ENCODE data around the gene PELI2. TPM values are rescaled to one million over a fixed set of nuclear protein-coding genes. Genes with fewer than 3 reads are reported as not detected.

PELI2 gene
- total RNA-seq = 27.6 TPM
- 5.2 TPM for polyA plus RNA-seq (ENCODE audit: insufficient read depth, low read depth, low replicate concordance)
- long read RNA-seq, donor 1, full-length matches to known transcripts = 1 of 1 reads
- long read RNA-seq, donor 1, partial matches to known transcripts = 0 of 1 reads
- long read RNA-seq, donor 1, other reads (novel, unspliced or antisense) = 0 of 1 reads
- long read RNA-seq, donor 2, full-length matches to known transcripts = 3 of 3 reads
- long read RNA-seq, donor 2, partial matches to known transcripts = 0 of 3 reads
- long read RNA-seq, donor 2, other reads (novel, unspliced or antisense) = 0 of 3 reads
- long read RNA-seq, donor 3, full-length matches to known transcripts = 4 of 4 reads
- long read RNA-seq, donor 3, partial matches to known transcripts = 0 of 4 reads
- long read RNA-seq, donor 3, other reads (novel, unspliced or antisense) = 0 of 4 reads
- long read RNA-seq, donor 4, full-length matches to known transcripts = 1 of 1 reads
- long read RNA-seq, donor 4, partial matches to known transcripts = 0 of 1 reads
- long read RNA-seq, donor 4, other reads (novel, unspliced or antisense) = 0 of 1 reads
- long read RNA-seq, donor 5 = 0 reads
- long read RNA-seq, donor 6 = 0 reads
- long read RNA-seq, donor 7, full-length matches to known transcripts = 1 of 10 reads
- long read RNA-seq, donor 7, partial matches to known transcripts = 0 of 10 reads
- long read RNA-seq, donor 7, other reads (novel, unspliced or antisense) = 9 of 10 reads
- long read RNA-seq, donor 8, full-length matches to known transcripts = 3 of 14 reads
- long read RNA-seq, donor 8, partial matches to known transcripts = 11 of 14 reads
- long read RNA-seq, donor 8, other reads (novel, unspliced or antisense) = 0 of 14 reads
- long read RNA-seq, donor 9 = 0 reads
- long read RNA-seq, donor 10, full-length matches to known transcripts = 1 of 1 reads
- long read RNA-seq, donor 10, partial matches to known transcripts = 0 of 1 reads
- long read RNA-seq, donor 10, other reads (novel, unspliced or antisense) = 0 of 1 reads

GRCh38 chr14:56117765-56118610, at the start of gene PELI2:
PELI2 (plus strand) TSS chr14:56118411; CDS start chr14:56118661, 250 bp downstream.
- Histone ChIP-seq H3K27ac (ENCODE audit: low read depth in 2 of 2, low read length in 2 of 2) (peak within 1 kb of the TSS; percentile 81 to 91), H3K9ac (ENCODE audit: low read length in 3 of 3) (peak within 1 kb of the TSS; percentile 49 to 76 (median 63)), H3K4me3 (ENCODE audit: low read length in 3 of 3) (peak within 1 kb of the TSS; percentile 71 to 91 (median 88)), H3K9me3 (ENCODE audit: control insufficient read depth in 2 of 3, insufficient read depth in 1 of 3, low read length in 3 of 3) (no peaks in the 10 kb centered on the region), H3K27me3 (ENCODE audit: control insufficient read depth, insufficient read depth, low read length) (no peaks in the 10 kb centered on the region), H3K4me1 (ENCODE audit: control insufficient read depth in 2 of 3, insufficient read depth in 2 of 3, low read depth in 1 of 3, low read length in 3 of 3) (peaks cover 3 to 11% (median 3%) of the 10 kb centered on the region in 3 donors), H3K36me3 (ENCODE audit: control insufficient read depth in 2 of 3, insufficient read depth in 3 of 3, low read length in 3 of 3) (no peaks in the 10 kb centered on the region)
- intact Hi-C loops (cut with DNase I) = no loop called here
- peak; percentile 88 to 96 (median 92) for DNase-seq
- no peak for FAIRE-seq
- TF ChIP-seq CTCF (IDR thresholded peaks at IDR 0.05; ENCODE audit: borderline replicate concordance, extremely low read depth, insufficient read depth) = peak; percentile 22

GRCh38 chr14:56073799-56074198, 44.4 kb upstream of the PELI2 start:
- Histone ChIP-seq H3K4me3 (ENCODE audit: low read length in 3 of 3) (no peak overlapping the region), H3K9me3 (ENCODE audit: control insufficient read depth in 2 of 3, insufficient read depth in 1 of 3, low read length in 3 of 3) (no peaks in the 10 kb centered on the region), H3K36me3 (ENCODE audit: control insufficient read depth in 2 of 3, insufficient read depth in 3 of 3, low read length in 3 of 3) (no peaks in the 10 kb centered on the region), H3K27me3 (ENCODE audit: control insufficient read depth, insufficient read depth, low read length) (no peaks in the 10 kb centered on the region), H3K4me1 (ENCODE audit: control insufficient read depth in 2 of 3, insufficient read depth in 2 of 3, low read depth in 1 of 3, low read length in 3 of 3) (no peaks in the 10 kb centered on the region), H3K27ac (ENCODE audit: low read depth in 2 of 2, low read length in 2 of 2) (no peak overlapping the region), H3K9ac (ENCODE audit: low read length in 3 of 3) (no peak overlapping the region)
- DNase-seq = peak in 1 of 5 donors; percentile 37
- intact Hi-C loops (cut with DNase I) = no loop called here
- FAIRE-seq = no peak
- TF ChIP-seq CTCF (IDR thresholded peaks at IDR 0.05; ENCODE audit: borderline replicate concordance, extremely low read depth, insufficient read depth) = no peak

- H3K36me3 ChIP-seq (ENCODE audit: control insufficient read depth in 2 of 3, insufficient read depth in 3 of 3, low read length in 3 of 3) = no peaks in the 10 kb centered on the region
- DNase-seq (no peak), FAIRE-seq (no peak)
- H3K27me3 ChIP-seq (ENCODE audit: control insufficient read depth, insufficient read depth, low read length) = no peaks in the 10 kb centered on the region
- H3K4me1 ChIP-seq (ENCODE audit: control insufficient read depth in 2 of 3, insufficient read depth in 2 of 3, low read depth in 1 of 3, low read length in 3 of 3) = no peaks in the 10 kb centered on the region
- no peak overlapping the region for H3K4me3 ChIP-seq (ENCODE audit: low read length in 3 of 3)
- intact Hi-C loops (cut with DNase I) = no loop called here
- no peak overlapping the region for H3K27ac ChIP-seq (ENCODE audit: low read depth in 2 of 2, low read length in 2 of 2)
- H3K9ac ChIP-seq (ENCODE audit: low read length in 3 of 3) = no peak overlapping the region
- H3K9me3 ChIP-seq (ENCODE audit: control insufficient read depth in 2 of 3, insufficient read depth in 1 of 3, low read length in 3 of 3) = no peaks in the 10 kb centered on the region
- TF ChIP-seq CTCF (IDR thresholded peaks at IDR 0.05; ENCODE audit: borderline replicate concordance, extremely low read depth, insufficient read depth) = no peak
Observed at GRCh38 chr14:56075301-56075700, 42.9 kb upstream of the PELI2 start.

All from kidney (tissue), 22 donors.